HG02970 (cell line): Measurements from ENCODE around the gene FGFR2.
"Not testable (repeated sequence)": the region's sequence is repeated elsewhere in the genome, so short reads cannot be mapped to it uniquely, and the experiment has no call there.

Experiments
- ATAC-seq: cut with Tn5 transposase; IDR thresholded peaks from one replicate; pipeline ENCODE4 v1.9.1; 2021; ENCODE audit warnings: mild to moderate bottlenecking, moderate library complexity, moderate number of reproducible peaks; ENCODE audit not compliant: unreplicated experiment, low FRiP score

Gene FGFR2

DNA sequence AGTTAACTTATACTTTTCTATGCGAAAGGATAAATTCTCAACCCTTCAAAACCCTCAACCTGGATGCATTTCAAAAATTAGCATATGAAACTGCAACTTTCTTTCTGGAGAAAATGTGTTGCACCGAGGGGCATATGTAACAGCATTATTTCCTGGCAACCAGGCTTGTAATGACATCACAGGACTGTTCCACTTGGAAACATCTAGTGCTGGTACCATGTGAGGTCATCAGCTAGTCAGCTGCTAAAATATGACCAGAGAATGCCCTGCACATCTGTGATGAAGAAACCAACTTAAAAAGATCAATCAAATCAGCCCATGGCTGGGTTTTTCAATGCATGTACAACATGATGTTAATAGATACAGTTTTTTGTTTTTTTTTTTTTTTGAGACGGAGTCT is 40.0 kb downstream of the FGFR2 start:
- no peak for ATAC-seq

DNA sequence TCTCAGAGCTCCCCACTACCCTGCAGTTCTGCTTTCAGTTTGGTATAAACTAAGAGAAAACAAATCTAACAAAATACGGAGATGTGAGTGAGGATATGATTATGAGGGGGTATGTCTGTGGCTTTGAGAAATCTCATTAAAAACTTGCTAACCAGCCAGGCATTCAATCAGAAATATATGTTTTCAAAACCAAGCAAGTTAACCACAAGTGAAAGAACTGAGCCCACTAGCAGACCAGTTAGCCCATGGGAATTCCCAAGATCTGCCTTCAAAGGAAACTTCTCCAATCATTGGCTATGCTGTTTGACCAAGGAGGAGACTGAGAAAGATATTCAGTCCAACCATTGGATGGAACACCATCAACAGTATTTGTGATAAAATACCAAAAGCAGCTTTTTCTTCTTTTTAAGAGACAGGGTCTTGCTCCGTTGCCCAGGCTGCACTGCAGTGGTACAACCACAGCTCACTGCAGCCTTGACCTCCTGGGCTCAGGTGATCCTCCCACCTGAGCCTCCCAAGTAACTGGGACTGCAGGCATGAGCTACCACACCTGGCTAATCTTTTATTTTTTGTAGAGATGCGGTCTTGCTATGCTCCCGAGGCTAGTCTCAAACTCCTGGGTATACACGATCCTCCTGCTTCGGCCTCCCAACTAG is 41.2 kb downstream of the FGFR2 start:
- no peak for ATAC-seq

DNA sequence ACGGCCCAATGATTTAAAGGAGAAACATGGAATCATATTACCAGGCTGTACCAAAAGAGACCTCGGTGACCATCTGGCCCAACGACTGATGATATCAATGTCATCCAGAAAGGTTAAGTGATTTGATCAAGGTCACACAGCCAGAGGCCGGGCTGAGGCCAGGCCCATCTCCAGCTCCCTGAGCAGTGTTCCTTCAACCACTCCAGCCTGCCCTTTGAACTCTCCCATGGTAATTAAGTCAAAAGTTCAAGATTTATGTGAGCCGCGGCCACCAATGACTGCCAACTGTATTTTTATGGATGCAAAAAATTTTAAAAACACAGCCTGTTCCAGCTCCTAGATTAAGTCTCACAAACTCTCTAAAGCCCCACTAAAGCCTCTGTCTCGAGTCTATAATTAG is 41.8 kb downstream of the FGFR2 start:
- ATAC-seq: no peak

DNA sequence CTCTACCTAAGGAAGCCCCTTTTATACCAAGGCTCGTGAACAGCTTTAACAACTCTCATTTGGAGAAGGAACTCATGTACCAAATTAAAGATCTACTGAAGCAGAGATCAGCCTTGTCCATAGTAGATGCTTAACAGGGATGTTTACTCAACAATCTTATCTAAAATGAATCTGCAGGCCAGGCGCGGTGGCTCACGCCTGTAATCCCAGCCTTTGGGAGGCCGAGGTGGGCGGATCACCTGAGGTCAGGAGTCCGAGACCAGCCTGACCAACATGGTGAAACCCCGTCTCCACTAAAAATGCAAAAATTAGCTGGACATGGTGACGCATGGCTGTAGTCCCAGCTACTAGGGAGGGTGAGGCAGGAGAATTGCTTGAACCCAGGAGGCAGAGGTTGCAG is 43.3 kb downstream of the FGFR2 start:
- not testable (repeated sequence) for ATAC-seq

DNA sequence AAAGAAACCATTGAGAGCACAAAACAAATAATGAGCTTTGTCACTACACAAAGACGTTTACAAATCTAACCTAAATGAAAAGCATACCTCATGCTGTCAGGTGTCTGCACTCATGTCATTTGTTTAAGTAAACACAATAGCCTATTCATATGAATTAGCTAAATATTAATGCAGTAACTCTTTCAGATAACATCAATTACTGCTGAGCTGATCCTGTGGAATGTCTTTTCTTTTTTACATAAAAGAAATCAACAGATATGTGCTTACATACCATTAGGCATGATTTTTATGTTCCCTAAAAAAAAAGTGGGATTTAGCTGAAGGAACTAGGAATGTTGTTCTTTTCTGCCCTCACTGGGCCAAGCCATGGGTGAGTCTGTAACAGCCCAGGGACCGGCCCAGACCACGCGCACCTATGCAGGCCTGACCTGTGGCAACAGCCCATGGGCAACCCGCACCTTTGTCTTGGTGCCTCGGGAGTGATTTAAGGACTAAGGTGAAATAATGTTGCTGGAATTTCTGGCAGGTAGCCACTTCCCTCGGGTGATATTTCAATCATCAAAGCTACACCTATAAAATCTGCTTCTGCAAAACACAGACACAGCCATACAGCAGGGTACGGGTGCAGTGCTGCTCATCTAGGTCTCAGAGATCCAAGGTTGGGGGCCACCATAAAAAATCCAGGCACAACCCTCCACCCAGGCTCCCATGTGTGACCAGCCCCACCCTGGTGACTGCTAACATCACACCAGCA is 44.6 kb downstream of the FGFR2 start:
- ATAC-seq: no peak

DNA sequence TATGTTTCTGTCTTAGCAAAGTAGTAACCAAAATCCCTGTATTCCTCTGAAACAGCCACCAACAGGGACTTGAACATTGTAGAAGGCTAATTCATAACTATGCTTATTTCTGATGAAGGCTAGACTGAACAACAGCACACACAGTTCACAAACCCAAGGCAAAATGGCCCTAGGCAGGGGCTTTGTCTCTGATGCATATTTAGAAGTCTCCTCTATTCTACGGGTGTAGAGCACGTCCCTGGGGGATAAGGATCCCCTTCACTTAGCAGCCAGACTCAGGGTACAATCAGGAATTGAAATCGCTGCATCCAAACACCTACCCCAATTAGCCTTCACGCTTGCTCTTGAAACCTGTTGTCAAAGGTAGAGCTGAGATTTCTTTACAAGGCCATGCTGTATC is 45.5 kb downstream of the FGFR2 start:
- no peak for ATAC-seq

DNA sequence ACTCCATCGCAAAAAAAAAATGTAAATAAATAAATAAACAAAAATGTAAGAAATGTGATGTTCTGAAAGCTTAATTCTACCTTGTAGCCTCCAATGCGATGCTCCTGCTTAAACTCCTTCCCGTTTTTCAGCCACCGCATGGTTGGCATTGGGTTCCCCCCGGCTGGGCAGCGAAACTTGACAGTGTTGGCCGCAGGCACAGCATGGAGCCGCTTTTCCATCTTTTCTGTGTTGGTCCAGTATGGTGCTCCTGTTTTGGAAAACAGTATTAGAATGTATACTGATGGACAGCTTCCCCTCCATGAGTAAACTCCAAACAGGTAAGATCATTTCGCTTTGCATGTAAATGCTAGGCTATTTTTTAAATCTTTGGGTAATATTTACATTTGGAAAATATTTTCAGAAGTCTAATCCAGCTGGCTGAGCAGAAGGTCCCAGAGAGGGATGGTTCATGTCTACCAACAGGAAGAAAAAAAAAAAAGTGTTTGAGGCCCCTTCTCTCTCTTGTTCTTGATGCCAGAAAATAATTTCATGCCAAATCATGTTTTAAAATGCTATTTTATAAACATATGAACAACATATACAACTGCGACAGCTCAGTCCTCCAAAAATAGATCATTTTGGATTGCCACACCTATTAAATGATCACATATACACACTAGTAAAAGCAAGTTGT is 46.9 kb downstream of the FGFR2 start:
- ATAC-seq: no peak

DNA sequence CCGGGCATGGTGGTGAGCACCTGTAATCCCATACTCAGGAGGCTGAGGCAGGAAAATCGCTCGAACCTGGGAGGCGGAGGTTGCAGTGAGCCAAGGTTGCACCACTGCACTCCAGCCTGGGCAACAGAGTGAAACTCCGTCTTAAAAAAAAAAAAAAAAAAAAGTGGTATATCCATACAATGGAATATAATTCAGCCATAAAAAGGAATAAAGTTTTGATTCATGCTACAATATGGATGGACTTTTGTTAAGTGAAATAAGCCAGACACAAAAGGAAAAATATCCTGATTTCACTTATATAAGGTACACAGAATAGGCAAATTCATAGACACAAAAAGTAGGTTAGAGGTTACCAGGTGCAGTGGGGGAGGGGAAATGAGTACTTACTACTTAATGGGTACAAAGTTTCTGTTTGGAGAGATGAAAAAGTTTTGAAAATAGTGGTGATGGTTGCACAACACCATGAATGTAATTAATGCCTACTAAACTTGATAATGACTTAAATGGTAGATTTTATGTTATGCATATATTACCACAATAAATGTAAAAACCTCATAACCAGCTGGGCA is 53.9 kb downstream of the FGFR2 start:
- ATAC-seq: no peak

DNA sequence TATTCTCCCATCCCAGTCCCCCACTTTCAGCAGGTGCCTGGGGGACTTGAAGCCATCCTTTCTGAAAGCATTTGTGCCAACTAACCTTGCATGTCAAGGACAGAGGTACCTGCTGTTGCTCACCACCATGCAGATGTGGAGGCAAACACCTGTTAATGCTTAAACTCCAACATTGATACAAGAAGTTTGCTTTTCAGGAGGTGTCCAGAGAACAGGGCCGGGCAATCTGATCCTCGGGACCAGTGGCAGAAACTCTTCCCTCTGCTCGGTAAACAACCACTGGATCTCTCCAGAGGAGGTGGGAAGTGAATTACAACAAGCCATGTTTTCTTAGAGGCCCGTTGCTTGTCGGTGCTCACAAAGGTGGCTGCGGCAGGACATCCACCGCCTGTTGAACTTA is 54.7 kb downstream of the FGFR2 start:
- ATAC-seq: no peak

DNA sequence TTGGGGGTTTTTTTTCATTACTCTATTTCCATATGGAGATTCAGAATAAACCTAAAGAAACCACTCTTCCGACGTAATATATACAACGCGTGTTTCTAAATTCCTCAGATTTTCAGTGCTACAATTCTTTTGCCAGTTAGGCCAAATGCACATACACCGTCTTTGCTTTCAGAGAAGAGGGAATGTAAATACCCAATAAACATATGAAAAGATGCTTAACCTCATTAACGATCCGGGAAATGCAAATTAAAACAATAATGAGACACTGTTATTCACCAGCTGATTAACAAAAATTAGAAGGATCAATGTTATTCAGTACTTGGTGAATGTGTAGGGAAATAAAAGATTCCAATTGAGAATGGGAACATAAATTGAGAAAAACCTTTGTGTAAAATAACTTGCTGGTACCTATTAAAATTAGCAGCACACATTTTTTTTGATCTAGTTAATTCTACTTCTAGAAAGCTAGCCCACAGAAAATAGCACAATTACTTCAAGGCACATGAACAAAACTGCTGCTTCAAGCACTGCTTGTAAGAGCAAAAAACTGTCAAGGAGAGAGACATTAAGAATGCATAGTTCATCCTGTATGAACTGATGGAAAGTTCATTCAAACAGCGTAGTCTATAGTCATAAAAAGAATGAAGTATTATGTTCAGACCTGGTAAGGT is 56.7 kb downstream of the FGFR2 start:
- no peak for ATAC-seq

DNA sequence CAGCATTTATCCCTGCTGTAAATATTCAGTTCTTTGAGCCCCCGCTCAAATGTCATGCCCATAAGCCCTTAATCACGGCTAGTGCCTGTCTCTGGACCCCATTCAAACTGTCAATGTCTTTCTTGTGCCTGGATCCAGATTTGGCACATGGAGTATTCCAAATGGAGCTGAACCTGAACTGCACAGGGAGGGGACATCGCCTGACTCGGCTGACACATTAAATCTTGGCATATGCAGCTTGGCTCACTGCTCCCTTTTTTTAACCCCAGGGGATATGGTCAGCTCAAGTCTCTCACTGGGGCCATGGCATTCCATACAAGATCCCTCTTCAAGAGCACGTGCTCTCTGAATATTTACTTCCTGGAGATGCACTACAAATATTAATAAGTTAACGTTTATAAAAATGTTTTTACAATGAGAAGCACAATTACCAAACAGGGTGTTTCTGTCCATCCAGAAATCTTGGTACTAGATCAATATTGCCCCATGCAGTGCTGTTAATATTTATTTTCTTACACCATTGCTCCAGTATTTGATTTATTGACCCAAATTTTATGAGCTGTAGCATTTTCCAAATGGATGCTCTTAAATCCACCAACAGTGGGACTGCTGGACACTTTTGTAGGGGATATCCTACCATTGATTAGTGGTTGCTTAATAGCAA is 57.4 kb downstream of the FGFR2 start:
- ATAC-seq: no peak

DNA sequence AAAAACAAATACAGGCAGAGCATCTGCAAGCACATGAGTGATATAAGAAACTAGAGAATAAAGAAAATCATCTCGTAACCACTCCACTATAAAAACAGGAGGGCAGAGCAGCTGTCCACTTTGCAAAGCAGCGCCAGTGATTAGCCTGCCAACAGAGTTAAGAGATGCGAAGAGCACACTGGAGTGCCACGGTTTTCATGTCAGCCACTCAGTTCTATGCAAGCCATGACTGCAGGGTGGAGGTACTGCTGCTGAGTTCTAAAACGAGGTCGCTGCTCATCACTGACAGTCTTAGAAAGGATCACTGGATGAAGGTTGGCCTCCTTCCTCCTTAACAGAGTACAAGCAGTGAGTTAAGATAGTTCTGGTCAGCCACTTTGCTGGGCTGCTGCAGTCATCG is 58.5 kb downstream of the FGFR2 start:
- ATAC-seq: no peak

DNA sequence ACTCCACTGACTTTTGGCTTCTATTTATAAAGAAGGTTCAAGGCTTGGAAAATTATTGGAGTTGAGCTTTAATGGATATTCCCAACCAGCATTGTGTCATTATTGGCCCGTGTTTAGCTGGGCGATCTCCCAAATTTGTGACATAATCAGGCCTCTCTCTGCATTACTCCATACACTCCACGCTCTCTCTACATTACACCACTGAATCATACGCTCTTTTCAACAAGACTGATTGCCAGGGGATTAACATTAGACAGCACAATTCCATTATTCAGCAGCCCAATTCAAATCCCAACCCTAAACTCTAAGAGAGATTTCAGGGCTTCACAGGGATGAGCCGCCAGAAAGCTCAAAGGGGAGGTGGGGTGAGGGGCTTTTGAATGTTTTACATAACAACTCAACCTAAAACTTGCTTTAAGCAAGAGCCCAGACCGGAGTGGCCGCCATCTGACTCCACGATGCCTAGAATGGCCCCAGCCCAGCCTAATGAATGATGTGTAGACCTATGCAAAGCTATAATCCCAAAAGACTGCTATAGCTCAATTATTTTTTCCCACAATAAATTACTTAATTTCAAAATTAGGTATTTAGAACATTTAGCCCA is 61.8 kb downstream of the FGFR2 start:
- no peak for ATAC-seq

DNA sequence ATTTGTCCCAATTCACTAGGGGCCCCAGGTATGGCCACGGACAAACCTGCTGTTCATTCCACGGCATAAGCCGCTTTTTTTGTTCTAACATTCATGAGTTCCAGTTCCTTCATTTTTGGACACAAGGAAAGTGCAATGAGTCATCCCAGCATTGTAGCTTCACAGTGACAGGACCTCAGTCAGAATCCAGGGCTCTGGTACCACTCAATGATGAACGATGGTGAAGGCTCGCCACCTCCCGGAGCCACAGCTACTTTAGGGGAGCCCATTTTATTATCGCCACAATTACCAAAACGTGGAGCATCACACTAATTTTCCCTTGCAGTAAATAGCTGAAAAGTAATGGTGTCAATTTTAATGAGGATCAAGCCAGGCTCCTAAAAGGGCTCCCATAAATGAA is 62.9 kb downstream of the FGFR2 start:
- no peak for ATAC-seq

DNA sequence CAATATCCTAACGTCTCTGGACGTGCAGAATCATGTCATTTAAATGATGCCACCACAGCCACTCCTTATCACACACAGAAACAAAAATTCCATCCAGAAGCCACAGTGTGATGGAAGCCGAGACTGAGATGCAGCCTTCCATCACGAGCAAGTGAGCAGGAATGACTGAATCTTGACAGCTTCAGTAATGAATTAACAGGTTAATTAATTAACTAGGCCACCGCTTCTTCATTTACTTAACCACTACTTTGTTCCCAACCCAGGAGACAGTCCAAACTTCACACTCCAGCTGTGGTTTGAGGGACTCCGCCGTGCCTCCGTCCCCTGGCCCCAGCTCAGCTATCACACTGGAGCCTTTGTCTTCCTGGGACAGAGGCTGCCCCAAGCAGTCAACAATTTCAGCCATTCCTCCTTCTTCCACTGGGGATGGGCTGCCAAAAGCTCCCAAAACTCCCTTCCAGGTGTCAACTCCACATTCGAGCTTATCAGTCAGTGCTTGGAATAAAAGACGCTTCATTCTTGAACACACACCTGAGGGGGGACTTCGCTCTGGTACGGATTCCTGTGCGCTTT is 65.9 kb downstream of the FGFR2 start:
- ATAC-seq: no peak

DNA sequence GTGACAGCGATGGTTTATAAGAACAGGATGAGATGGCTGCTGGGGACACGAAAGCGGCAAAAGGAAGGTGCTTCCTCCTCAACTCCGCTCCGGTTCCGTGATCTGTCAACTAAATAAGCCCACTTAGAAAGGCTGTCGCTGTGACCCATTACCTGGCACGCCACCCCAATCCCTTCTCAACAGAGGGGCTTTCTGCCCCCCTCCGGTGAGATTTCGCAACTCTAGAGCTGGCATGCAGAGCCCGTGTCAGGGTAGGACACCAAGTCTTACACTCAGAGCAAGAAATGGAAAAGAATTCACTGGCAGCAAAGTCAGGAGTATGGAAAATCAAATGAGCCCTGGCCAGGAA is 66.4 kb downstream of the FGFR2 start:
- no peak for ATAC-seq

DNA sequence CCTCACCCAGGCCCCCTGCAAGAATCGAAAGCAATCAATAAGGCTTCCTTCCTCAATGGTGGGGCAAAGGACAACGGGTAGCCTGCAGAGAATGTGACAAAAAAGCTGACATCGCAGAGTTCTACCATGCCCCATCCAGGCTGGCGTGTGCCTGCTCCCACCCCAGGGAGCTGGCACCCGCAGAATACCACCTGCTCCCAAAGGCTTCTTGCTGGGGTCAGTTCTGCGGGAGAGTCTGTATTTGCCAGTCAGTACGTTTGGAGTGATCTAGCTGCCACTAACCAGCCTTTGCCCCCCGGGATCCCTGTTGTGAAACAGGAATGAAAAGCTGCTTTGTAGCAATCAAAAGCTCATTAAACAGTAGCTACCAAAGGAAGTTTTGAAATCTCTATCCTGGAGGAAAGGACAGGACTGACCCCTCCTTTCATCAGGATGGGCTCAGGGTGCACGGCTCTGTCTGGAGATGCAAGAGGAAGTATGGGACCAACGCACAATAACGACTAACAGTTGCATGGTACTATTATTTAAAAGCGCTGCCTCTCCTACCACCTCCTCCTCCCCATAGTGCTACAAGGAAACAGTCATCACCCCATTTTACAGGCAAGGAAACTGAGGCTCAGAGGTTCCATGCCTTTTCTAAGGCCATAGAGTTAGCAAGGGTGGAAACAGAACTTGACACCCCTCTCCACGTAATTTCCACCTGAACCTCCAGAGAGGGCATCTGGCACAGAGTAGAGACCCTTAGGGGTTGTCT is 67.0 kb downstream of the FGFR2 start:
- ATAC-seq: no peak

DNA sequence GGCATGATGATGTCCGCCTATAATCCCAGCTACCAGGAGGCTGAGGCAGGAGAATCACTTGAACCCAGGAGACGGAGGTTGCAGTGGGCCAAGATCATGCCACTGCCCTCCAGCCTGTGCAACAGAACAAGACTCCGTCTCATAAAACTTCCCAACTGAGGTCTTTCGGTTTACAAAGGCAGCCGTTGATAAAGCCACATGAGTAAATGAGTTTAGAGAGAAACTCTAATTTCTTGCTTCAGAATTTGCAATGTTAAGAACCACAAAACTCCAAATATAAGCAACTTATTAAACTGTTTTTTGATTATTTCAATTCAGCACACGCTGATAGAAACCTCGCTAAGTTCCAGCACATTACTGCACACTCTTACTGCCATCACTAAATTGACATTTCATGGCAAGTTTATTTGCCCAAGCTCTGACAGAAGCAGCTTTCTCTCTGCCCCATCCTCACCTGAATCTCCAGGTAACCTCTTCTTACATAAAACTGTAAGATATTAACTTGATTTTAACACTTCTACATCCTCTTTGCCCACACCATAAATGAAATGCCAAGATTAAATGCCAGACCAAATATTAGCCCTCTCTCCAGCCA is 67.7 kb downstream of the FGFR2 start:
- ATAC-seq: no peak

DNA sequence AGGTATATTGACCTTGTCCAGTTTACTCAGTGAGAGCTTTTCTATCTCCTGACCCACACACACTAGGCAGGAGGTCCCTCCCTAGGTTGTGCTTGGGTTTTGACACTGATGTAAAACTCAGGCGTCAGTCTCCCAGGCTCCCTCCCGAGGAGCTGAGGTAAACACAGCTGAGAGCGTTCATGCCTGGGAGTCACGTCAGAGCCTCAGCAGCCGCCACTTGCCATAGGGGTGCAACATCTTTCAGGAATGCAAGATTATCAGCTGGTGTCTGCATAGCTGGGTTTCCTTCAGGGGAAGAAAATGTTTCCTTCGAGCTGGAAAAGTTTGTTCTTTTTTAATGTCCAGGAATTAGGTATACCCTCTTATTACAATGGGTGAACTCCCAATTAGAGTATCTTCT is 70.6 kb downstream of the FGFR2 start:
- no peak for ATAC-seq
